Posterior cingulate gyrus (tissue), 11 donors: ENCODE data around the gene MED10.

ENCODE experiments used
- DNase-seq, 10 donors: peaks; one replicate each; pipeline versions ENCODE4 v3.0.0 to v3.0.0-alpha.2; 2020 to 2021; ENCODE audit warnings: mixed read lengths in 3 of 10
- intact Hi-C: fragments of 100-400 bp; cut with DNase I; formaldehyde crosslinking; loops from one replicate; pipeline ENCODE4 v1.15.1; 2023

MED10 gene

GRCh38 chr5:6354848-6355247 is 23.5 kb downstream of the MED10 start:
- intact Hi-C loops: no loop called here

GRCh38 chr5:6353602-6354302 is 24.6 kb downstream of the MED10 start:
- intact Hi-C loops: no loop called here
- DNase-seq: no peak

More at GRCh38 chr5:6354848-6355247, 23.5 kb downstream of the MED10 start:
- DNase-seq: no peak

GRCh38 chr5:6350277-6351090 is 27.9 kb downstream of the MED10 start:
- intact Hi-C loops: no loop called here
- DNase-seq: no peak

GRCh38 chr5:6349387-6349786 is 29.0 kb downstream of the MED10 start:
- intact Hi-C loops: no loop called here

GRCh38 chr5:6348476-6349000 is 29.8 kb downstream of the MED10 start:
- DNase-seq: no peak
- intact Hi-C loops: no loop called here

More at GRCh38 chr5:6349387-6349786, 29.0 kb downstream of the MED10 start:
- no peak for DNase-seq

GRCh38 chr5:6347673-6348072 is 30.7 kb downstream of the MED10 start:
- DNase-seq: no peak
- intact Hi-C loops: no loop called here

GRCh38 chr5:6347165-6347564 is 31.2 kb downstream of the MED10 start:
- intact Hi-C loops: no loop called here
- no peak for DNase-seq

- intact Hi-C loops: no loop called here
- DNase-seq: no peak
These were observed 33.8 kb downstream of the MED10 start for GRCh38 chr5:6344593-6344989.

GRCh38 chr5:6343951-6344592 is 34.3 kb downstream of the MED10 start:
- DNase-seq: no peak
- intact Hi-C loops: no loop called here

- no peak for DNase-seq
- intact Hi-C loops: no loop called here
These were observed 35.5 kb downstream of the MED10 start for GRCh38 chr5:6342689-6343315.

GRCh38 chr5:6340100-6340499 is 38.2 kb downstream of the MED10 start:
- no peak for DNase-seq
- intact Hi-C loops: no loop called here

GRCh38 chr5:6338871-6339270 is 39.5 kb downstream of the MED10 start:
- DNase-seq: no peak
- intact Hi-C loops: no loop called here

GRCh38 chr5:6338135-6338534 is 40.2 kb downstream of the MED10 start:
- DNase-seq: no peak
- intact Hi-C loops: no loop called here

GRCh38 chr5:6333182-6333905 is 45.0 kb downstream of the MED10 start:
- intact Hi-C loops: no loop called here
- no peak for DNase-seq

- DNase-seq: no peak
- intact Hi-C loops: no loop called here
These were observed 50.2 kb downstream of the MED10 start for GRCh38 chr5:6328173-6328572.

- DNase-seq: no peak
- intact Hi-C loops: no loop called here
These were observed 51.6 kb downstream of the MED10 start for GRCh38 chr5:6326776-6327175.

- no peak for DNase-seq
- intact Hi-C loops: no loop called here
These were observed 56.1 kb downstream of the MED10 start for GRCh38 chr5:6322163-6322713.
